WTC11 (cell line): ENCODE results near the gene RBFOX2. TPM values are rescaled to one million over a fixed set of nuclear protein-coding genes. Genes with fewer than 3 reads are reported as not detected.

Experiments used
- ATAC-seq: fragments of 200-7000 bp; cut with Tn5 transposase; 2 replicates; pipeline ENCODE4 v1.10.0; 2021; ENCODE audit warnings: mild to moderate bottlenecking, moderate library complexity
- CTCF ChIA-PET: fragments of 300-600 bp; sonication (Branson Sonifier 250); formaldehyde crosslinking; loops from one replicate; lab custom pipeline; 2021; ENCODE audit warnings: antibody characterized with exemption; lab: Charles Lee
- POLR2A ChIA-PET: fragments of 350-600 bp; sonication (Branson Sonifier 250); formaldehyde crosslinking; loops from one replicate; lab custom pipeline; 2021; ENCODE audit warnings: antibody characterized with exemption; lab: Charles Lee
- DNase-seq: peaks from one replicate; pipeline ENCODE4 v3.0.0; 2021; ENCODE audit warnings: low spot score
- H3K27ac Mint-ChIP-seq: 2 replicates; pipeline ENCODE4 v1.8.0; 2021; ENCODE audit warnings: mixed read lengths
- H3K27me3 Mint-ChIP-seq: 2 replicates; pipeline ENCODE4 v1.8.0; 2021; ENCODE audit warnings: low read depth, mild to moderate bottlenecking, moderate library complexity, mixed read lengths
- H3K36me3 Mint-ChIP-seq: 2 replicates; pipeline ENCODE4 v1.8.0; 2021; ENCODE audit warnings: mixed read lengths
- H3K4me1 Mint-ChIP-seq: 2 replicates; pipeline ENCODE4 v1.8.0; 2022; ENCODE audit warnings: mixed read lengths
- H3K4me3 Mint-ChIP-seq: 2 replicates; pipeline ENCODE4 v1.8.0; 2021; ENCODE audit warnings: mild to moderate bottlenecking, moderate library complexity, mixed read lengths
- H3K9me3 Mint-ChIP-seq: 2 replicates; pipeline ENCODE4 v1.8.0; 2021; ENCODE audit warnings: mixed read lengths
- AR ChIP-seq: fragments of 250-450 bp; sonication (Bioruptor Pico); IDR thresholded peaks from 2 replicates; pipeline ENCODE4 v1.9.0; 2021; ENCODE audit warnings: mild to moderate bottlenecking
- CDX4 ChIP-seq: fragments of 250-450 bp; sonication (Bioruptor Pico); IDR thresholded peaks from 2 replicates; pipeline ENCODE4 v1.9.0; 2021; ENCODE audit warnings: moderate library complexity, mild to moderate bottlenecking, inconsistent platforms, borderline replicate concordance
- CTCF ChIP-seq: fragments of 200-600 bp; IDR thresholded peaks from 2 replicates; pipeline ENCODE4 v1.8.0; 2022; ENCODE audit warnings: antibody characterized with exemption
- ELF4 ChIP-seq: sonication (generic); formaldehyde crosslinking; IDR thresholded peaks from 2 replicates; pipeline ENCODE4 v1.8.1; 2022; ENCODE audit warnings: low read depth, mild to moderate bottlenecking, moderate library complexity, missing genetic modification reagents
- FOXP1 ChIP-seq: sonication (generic); formaldehyde crosslinking; IDR thresholded peaks from 2 replicates; pipeline ENCODE4 v1.8.0; 2022; ENCODE audit warnings: missing genetic modification reagents, mild to moderate bottlenecking, moderate library complexity, borderline replicate concordance
- MAX ChIP-seq: sonication (generic); formaldehyde crosslinking; IDR thresholded peaks from 2 replicates; pipeline ENCODE4 v1.8.0; 2022; ENCODE audit warnings: mild to moderate bottlenecking, missing genetic modification reagents
- PRDM15 ChIP-seq: sonication (generic); formaldehyde crosslinking; IDR thresholded peaks from 2 replicates; pipeline ENCODE4 v1.8.0; 2022; ENCODE audit warnings: missing genetic modification reagents
- SP1 ChIP-seq: sonication (generic); formaldehyde crosslinking; conservative IDR thresholded peaks from 2 replicates; pipeline ENCODE4 v1.8.1; 2022; ENCODE audit warnings: missing genetic modification reagents
- USF2 ChIP-seq: sonication (generic); formaldehyde crosslinking; IDR thresholded peaks from 2 replicates; pipeline ENCODE4 v1.8.1; 2023; ENCODE audit warnings: mild to moderate bottlenecking, missing genetic modification reagents, moderate library complexity
- ZNF121 ChIP-seq: sonication (generic); formaldehyde crosslinking; IDR thresholded peaks from 2 replicates; pipeline ENCODE4 v1.8.0; 2023; ENCODE audit warnings: missing genetic modification reagents
- ZNF532 ChIP-seq: fragments of 250-450 bp; sonication (Bioruptor Pico); IDR thresholded peaks from 2 replicates; pipeline ENCODE4 v1.9.0; 2021; ENCODE audit warnings: mild to moderate bottlenecking, borderline replicate concordance
- total RNA-seq: library from RNA; stranded (reverse); gene quantifications from 3 replicates; pipeline ENCODE4 v1.2.3, GENCODE V29; 2021

RBFOX2 gene
- total RNA-seq, 1 experiment from 2014 or later = 107 TPM

GRCh38 chr22:35928285-35928798, 100.3 kb downstream of the RBFOX2 start (continued):
- TF ChIP-seq AR (no peak), MAX (CRISPR knock-in tag) (no peak), FOXP1 (CRISPR knock-in tag) (no peak)
- TF ChIP-seq, all 79 proteins: peak for 0

GRCh38 chr22:35923026-35923425, 105.6 kb downstream of the RBFOX2 start:
- Mint-ChIP-seq H3K4me3 (no peak overlapping the region), H3K27ac (peak overlapping the region; percentile 37; the same call in 1 of the 2 replicates), H3K4me1 (peaks cover 21% of the 10 kb centered on the region), H3K27me3 (no peaks in the 10 kb centered on the region), H3K9me3 (no peaks in the 10 kb centered on the region), H3K36me3 (no peaks in the 10 kb centered on the region)
- DNase-seq = no peak
- ChIA-PET CTCF (interaction anchor here (1.6 kb wide), 1 partner anchor 143 kb away, joined by 6 read pairs; no protein-coding TSS in a partner anchor), POLR2A (no interaction called here)
- ATAC-seq = no peak
- TF ChIP-seq CDX4 (CRISPR knock-in tag) = no peak
- TF ChIP-seq ZNF121 = no peak
- TF ChIP-seq USF2 (CRISPR knock-in tag) = no peak
- no peak for TF ChIP-seq ZNF532 (CRISPR knock-in tag)
- TF ChIP-seq PRDM15 (CRISPR knock-in tag) = no peak
- no peak for TF ChIP-seq SP1

- Mint-ChIP-seq H3K27ac (peak overlapping the region; percentile 28; the same call in 1 of the 2 replicates), H3K4me3 (no peak overlapping the region), H3K36me3 (no peaks in the 10 kb centered on the region), H3K9me3 (no peaks in the 10 kb centered on the region), H3K4me1 (peaks cover 27% of the 10 kb centered on the region), H3K27me3 (no peaks in the 10 kb centered on the region)
- POLR2A ChIA-PET = no interaction called here
- peak; percentile 39 for DNase-seq
- CTCF ChIA-PET = interaction anchor here (0.5 kb wide), 1 partner anchor 400 kb away, joined by 3 read pairs; no protein-coding TSS in a partner anchor
- TF ChIP-seq ELF4 (CRISPR knock-in tag) = no peak
- peak; percentile 31; the same call in 1 of the 2 replicates for TF ChIP-seq CTCF
- TF ChIP-seq, all 79 proteins: peak for 1
- ATAC-seq = peak; percentile 99
These were observed 106.8 kb downstream of the RBFOX2 start for GRCh38 chr22:35921777-35922176.
